NT2/D1 (cell line): Measurements from ENCODE around the gene MLPH.

ENCODE experiments used
- DNase-seq: peaks from one replicate; pipeline ENCODE4 v3.0.0-alpha.2; 2011; ENCODE audit warnings: low read depth, low spot score
- H3K27me3 ChIP-seq: 2 replicates; pipeline ENCODE4 v1.6.0; 2011; ENCODE audit warnings: mild to moderate bottlenecking; ENCODE audit not compliant: insufficient read length, insufficient read depth
- H3K36me3 ChIP-seq: 2 replicates; pipeline ENCODE4 v1.6.1; 2011; ENCODE audit warnings: mild to moderate bottlenecking, low read length, mixed read lengths; ENCODE audit not compliant: insufficient read depth, insufficient read length
- H3K4me1 ChIP-seq: 2 replicates; pipeline ENCODE4 v1.5.1; 2011; ENCODE audit not compliant: insufficient read depth, insufficient read length
- H3K4me3 ChIP-seq: 2 replicates; pipeline ENCODE4 v1.5.1; 2011; ENCODE audit warnings: low read depth; ENCODE audit not compliant: insufficient read length
- H3K9ac ChIP-seq: 2 replicates; pipeline ENCODE4 v1.6.0; 2011; ENCODE audit warnings: low read depth; ENCODE audit not compliant: insufficient read length
- H3K9me3 ChIP-seq: 2 replicates; pipeline ENCODE4 v1.5.1; 2011; ENCODE audit warnings: mild to moderate bottlenecking, low read length; ENCODE audit not compliant: insufficient read depth
- SUZ12 ChIP-seq: IDR thresholded peaks from 2 replicates; pipeline ENCODE4 v1.6.1; 2011; ENCODE audit not compliant: insufficient read length, insufficient read depth; ENCODE audit errors: extremely low read depth
- YY1 ChIP-seq: IDR thresholded peaks from 2 replicates; pipeline ENCODE4 v1.6.1; 2011; ENCODE audit not compliant: insufficient read length, insufficient read depth
- ZNF274 ChIP-seq: IDR thresholded peaks from 2 replicates; pipeline ENCODE4 v1.6.1; 2011; ENCODE audit warnings: mild to moderate bottlenecking, low read depth, low read length

The MLPH gene

DNA sequence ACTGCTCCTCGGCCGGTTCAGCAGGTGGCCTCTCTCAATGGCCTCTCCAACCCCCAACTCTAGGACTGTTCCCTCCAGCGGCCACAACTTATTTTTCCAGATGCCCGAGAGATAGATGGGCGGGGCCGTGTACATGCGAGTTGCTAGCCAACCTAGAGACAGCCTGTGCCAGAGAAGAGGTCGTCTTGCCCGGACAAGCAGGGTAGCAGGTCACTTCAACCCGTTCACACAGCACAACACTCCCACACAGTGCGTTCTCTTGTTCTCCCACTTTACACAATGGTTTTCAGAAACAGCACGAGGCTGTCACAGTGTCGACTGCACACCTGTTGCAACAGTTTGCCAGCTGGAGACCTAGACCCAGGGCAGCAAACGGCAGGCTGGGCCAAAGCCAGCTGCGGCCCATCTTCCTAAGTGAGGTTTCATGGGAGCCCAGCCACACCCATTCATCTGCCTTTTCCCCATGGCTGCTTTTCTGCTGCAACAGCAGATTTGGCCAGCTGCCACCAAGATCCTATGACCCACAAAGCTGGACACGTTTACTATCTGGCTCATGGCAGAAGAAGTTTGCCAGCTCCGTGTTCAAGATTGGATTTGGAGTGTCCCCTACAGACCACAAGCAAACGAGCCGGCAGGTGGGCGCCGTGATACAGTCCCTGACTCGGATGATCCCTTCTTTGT, 72.0 kb downstream of the MLPH start:
- H3K4me3 ChIP-seq = no peak overlapping the region
- no peak overlapping the region for H3K9ac ChIP-seq
- TF ChIP-seq YY1 (no peak), SUZ12 (no peak), ZNF274 (no peak)
- no peaks in the 10 kb centered on the region for H3K36me3 ChIP-seq
- no peak for DNase-seq
- H3K9me3 ChIP-seq = peaks cover 20% of the 10 kb centered on the region
- H3K4me1 ChIP-seq = no peaks in the 10 kb centered on the region
- no peaks in the 10 kb centered on the region for H3K27me3 ChIP-seq

DNA sequence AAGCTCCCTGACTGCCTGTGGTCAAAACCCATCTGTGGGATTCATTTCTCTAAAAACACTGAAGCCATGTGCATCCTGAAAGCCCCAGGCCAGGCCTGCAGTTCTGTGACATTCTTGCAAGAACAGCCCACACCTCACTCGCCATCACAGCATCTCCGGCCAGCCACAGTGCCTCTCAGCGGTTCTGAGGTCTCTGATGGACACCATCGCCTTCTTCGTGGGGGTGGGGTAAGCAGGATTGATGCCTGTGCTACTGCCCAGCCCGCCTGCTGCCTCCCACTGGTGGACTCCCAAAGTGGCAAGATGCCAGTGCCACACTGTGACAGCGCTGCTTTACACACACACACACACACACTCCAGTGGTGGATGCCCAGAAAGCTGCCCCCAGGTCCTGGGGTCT, 74.2 kb downstream of the MLPH start:
- H3K9ac ChIP-seq = no peak overlapping the region
- H3K4me1 ChIP-seq = no peaks in the 10 kb centered on the region
- TF ChIP-seq SUZ12 (no peak), ZNF274 (no peak), YY1 (no peak)
- no peaks in the 10 kb centered on the region for H3K36me3 ChIP-seq
- no peak overlapping the region for H3K4me3 ChIP-seq
- H3K9me3 ChIP-seq = peaks cover 4% of the 10 kb centered on the region
- H3K27me3 ChIP-seq = no peaks in the 10 kb centered on the region
- no peak for DNase-seq

DNA sequence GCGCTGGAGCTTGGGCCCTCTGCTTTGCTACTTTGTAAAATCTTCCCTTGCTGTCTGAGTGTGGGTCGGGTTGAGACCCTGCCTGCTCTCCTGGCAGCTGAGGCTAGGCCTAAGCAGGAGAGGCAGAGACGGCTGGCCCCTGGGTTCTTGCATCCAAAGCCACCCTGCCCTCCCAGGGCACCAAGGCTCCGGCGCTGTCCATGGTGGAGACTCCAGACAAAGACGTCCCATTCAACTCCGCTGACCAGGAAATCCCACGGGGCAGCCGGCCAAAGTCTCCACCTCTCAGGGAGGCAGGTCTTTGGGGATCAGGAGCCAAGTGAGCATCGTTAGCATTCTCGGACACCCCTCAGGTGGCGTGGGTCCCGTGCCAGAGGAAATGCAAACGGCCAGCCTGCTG, 76.8 kb downstream of the MLPH start:
- no peak for TF ChIP-seq SUZ12
- TF ChIP-seq YY1 = no peak
- TF ChIP-seq ZNF274 = no peak
- Histone ChIP-seq H3K9me3 (no peaks in the 10 kb centered on the region), H3K36me3 (no peaks in the 10 kb centered on the region), H3K9ac (no peak overlapping the region), H3K4me1 (no peaks in the 10 kb centered on the region), H3K27me3 (no peaks in the 10 kb centered on the region), H3K4me3 (no peak overlapping the region)
- no peak for DNase-seq

GRCh38 chr2:237564526-237565131, 77.6 kb downstream of the MLPH start:
- H3K4me1 ChIP-seq = no peaks in the 10 kb centered on the region
- H3K27me3 ChIP-seq = no peaks in the 10 kb centered on the region
- DNase-seq = no peak
- H3K4me3 ChIP-seq = no peak overlapping the region
- no peaks in the 10 kb centered on the region for H3K36me3 ChIP-seq
- no peak overlapping the region for H3K9ac ChIP-seq
- no peak for TF ChIP-seq SUZ12
- no peak for TF ChIP-seq YY1
- no peak for TF ChIP-seq ZNF274
- no peaks in the 10 kb centered on the region for H3K9me3 ChIP-seq

GRCh38 chr2:237565974-237566373, 78.9 kb downstream of the MLPH start:
- no peaks in the 10 kb centered on the region for H3K4me1 ChIP-seq
- H3K9me3 ChIP-seq = no peaks in the 10 kb centered on the region
- no peak overlapping the region for H3K9ac ChIP-seq
- TF ChIP-seq YY1 (no peak), ZNF274 (no peak)
- H3K4me3 ChIP-seq = no peak overlapping the region
- no peaks in the 10 kb centered on the region for H3K27me3 ChIP-seq
- no peaks in the 10 kb centered on the region for H3K36me3 ChIP-seq
- DNase-seq = no peak

DNA sequence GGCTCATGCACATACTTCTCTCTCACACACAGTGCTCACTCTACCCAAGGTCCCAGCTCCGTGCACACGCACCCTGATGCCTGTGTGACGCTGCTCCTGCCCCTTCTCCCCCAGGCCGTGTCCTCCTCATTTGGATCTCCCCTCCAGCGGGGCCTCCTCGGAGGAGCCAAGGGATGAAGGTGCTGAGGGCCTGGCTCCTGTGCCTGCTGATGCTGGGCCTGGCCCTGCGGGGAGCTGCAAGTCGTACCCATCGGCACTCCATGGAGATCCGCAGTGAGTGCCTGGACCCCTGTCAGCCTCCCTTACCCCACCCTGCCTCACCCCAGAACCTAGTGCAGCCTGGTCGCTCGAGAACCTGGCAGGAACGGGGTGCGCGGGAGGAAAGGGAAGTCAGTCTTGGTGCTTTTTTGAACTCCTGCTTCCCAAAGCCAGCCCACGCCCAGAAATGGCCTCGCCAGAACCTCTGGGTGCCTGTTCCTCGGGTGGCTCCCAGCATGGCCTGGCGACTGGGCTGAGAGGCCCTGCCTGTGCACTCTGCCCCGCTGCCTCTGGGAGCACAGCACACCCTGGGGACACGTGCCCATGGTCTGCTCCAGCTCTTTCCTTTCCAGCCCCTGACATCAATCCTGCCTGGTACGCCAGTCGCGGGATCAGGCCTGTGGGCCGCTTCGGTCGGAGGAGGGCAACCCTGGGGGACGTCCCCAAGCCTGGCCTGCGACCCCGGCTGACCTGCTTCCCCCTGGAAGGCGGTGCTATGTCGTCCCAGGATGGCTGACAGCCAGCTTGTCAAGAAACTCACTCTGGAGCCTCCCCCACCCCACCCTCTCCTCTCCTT, 79.6 kb downstream of the MLPH start, which contains the start of gene PRLH:
PRLH (plus strand) TSS at position 174 of the 835 bp plus-strand sequence; CDS start at position 174, 0 bp downstream.
- no peaks in the 10 kb centered on the region for H3K4me1 ChIP-seq
- H3K27me3 ChIP-seq = no peaks in the 10 kb centered on the region
- TF ChIP-seq ZNF274 (no peak), YY1 (no peak), SUZ12 (no peak)
- H3K4me3 ChIP-seq = no peak within 1 kb of the TSS
- no peak for DNase-seq
- no peak within 1 kb of the TSS for H3K9ac ChIP-seq
- H3K36me3 ChIP-seq = no peaks in the 10 kb centered on the region
- H3K9me3 ChIP-seq = no peaks in the 10 kb centered on the region

- Histone ChIP-seq H3K4me3 (no peak overlapping the region), H3K27me3 (no peaks in the 10 kb centered on the region), H3K9ac (no peak overlapping the region), H3K4me1 (peaks cover 3% of the 10 kb centered on the region), H3K36me3 (no peaks in the 10 kb centered on the region), H3K9me3 (no peaks in the 10 kb centered on the region)
- no peak for TF ChIP-seq SUZ12
- no peak for TF ChIP-seq YY1
- no peak for TF ChIP-seq ZNF274
- DNase-seq = no peak
Measured at GRCh38 chr2:237567276-237568029, 80.4 kb downstream of the MLPH start.
